ENCODE measurements around the gene ARNT2.
A peak's percentile ranks its signal among the peaks of the same experiment; 100 is the strongest.

The ARNT2 gene

DNA sequence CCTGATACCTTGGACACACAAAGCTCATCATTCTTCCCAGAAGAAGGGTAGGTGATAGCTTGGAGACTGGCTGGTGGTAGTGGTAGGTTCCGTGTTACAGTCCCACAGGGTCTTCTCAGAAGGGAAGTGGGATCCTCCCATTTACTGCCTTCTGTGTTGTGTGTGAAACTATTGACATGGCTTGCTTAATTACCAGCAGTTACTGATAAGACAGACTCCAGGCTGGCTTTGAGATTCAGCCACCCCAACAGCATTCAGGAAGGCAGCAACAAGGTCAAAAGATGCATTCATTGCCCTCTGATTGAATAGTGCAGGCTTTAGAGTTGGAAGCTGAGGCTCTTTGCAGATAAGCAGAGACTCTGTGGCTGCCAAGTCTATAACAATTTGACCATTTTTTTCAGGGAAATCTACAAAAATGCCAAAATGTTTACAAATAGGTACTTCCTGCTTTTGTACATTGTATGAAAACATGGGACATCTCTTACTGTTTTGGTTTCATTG lies 7.7 kb downstream of the ARNT2 start:
- peak; percentile 56 for DNase-seq (ENCODE audit: low spot score)

DNA sequence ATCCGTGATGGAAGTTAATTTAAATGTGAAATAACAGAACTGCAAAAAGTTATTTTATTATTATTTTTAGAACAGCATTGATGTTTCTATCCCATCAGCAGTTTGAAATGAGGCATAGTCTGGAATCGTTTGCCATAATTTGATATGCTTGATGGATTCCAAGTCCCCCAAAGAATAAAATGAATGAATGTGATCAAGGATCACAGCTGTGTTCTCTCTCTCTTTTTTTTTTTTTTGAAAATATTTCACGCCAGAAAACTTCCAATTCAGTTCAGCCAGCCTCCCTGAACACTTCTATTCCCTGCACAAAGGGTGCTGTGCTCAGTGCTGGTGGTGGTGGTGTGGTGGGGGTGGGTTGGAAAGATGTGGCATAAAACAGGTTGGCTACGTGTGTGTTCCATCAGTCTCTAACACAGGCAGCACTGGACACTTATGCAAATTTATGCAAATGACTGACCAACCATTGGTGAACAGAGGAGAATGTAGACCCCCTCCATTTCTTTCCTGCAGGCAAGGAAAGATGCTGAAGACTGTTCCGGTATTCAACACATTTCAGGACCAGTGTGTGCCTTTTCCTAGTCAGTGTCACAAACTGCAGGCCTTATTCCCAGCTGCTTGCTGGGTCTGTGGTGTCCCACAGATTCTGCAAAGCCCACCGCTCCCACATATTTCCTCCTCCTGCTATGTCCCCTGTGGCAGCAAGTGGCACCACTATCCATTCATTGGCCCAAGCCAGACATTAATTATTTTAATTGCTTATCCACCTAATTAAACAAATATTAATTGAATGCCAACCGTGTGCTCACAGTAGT lies 10.6 kb downstream of the ARNT2 start:
- DNase-seq (ENCODE audit: low spot score), result no peak

DNA sequence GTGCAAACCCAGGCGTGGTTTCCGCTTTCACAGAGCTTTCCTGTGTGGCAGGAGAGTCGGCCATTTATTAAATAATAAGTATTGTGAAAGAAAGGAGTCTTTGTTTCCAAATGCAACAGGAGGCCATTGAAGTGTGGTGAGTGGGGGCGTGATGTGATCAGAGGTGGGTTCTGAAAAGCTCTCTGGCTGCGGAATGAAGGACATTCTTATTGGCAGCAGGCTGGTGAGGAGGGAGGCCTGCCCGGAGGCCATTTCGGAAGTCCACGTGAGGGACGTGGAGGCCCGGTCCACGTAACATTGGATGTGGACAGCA lies 11.1 kb downstream of the ARNT2 start:
- peak; percentile 63 for DNase-seq (ENCODE audit: low spot score)

DNA sequence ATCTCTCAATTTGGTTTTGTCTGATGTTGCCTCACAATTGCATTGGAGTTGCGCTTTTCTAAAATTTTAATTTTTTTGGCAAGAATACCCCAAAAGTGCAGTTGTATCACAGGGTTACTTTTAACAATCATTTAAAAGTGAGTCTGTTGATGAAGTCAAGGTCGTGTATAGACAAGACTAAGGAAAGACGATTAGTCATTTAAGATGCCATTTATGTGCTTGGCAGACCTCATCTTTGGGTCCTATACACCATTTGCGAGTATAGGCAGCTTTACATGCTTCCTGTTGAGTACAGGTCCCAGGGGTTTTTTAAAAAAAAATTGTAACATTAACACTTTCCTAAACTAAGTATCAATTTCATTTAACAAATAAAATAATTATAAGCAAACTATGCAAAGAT lies 12.5 kb downstream of the ARNT2 start:
- no peak for DNase-seq (ENCODE audit: low spot score)

DNA sequence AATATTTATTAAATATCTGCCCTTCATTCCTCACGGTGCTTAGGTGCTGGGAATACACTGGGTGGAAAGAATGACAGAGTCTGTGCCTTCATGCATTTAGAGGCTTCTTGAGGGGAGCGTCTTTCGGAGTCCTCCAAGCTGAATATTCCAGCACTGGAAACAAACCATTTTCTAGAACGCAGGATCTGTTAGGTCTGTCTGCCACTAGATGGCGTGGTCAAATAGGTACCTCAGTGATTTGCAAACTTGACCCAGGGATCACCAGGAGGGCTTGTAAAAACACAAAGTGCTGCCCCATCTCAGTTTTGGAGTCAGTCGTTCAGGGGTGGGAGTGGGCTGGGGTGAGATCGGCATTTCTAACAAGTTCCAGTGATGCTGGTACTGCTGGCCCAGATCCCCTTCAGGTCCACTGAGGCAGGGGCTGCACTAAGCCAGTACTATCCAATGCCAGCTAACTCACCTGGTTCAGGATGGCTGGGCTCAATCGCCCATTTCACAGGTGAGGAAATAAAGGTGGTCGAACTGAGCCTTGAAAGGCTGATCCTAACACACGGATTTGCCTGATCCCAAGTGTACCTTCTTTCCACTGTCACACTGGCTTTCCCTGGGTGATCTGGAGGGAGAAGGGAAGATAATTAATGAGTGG lies 14.8 kb downstream of the ARNT2 start:
- peak; percentile 46 for DNase-seq (ENCODE audit: low spot score)

DNA sequence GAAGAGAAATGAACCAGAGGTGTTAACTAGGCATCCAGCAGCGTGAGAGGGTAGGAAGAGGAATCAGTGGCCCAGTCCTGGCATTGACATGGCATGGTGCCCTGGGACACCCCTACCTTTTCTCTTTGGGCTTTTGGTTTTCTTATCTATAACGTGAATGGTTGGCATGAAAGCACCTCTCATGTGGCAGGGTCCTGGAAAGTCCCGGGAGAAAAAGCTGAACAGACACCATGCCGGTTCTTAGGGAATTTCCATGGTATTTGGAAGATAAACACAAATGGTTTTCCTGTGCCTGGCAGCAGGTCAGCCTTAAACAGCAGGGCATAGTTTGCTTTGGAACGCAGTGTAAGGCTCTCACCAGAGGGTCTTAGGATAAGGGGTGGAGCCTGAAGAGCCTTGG lies 15.4 kb downstream of the ARNT2 start:
- DNase-seq (ENCODE audit: low spot score), result no peak

DNA sequence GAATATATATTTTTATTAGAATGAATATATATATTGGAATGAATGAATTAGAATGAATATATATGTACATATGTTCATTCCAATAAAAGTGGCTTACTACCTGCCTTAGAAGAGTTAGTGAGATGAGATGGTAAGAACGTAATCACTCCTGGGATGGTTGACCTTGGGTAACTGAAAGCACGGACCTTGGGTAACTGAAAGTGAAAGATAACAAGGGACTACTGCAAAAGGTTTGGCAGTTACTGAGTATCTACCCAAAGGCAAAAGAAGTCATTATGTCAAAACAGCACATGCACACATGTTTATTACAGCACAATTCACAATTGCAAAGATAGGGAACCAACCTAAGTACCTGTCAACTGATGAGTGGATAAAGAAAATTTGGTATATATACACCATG lies 16.5 kb downstream of the ARNT2 start:
- DNase-seq (ENCODE audit: low spot score), result no peak

DNA sequence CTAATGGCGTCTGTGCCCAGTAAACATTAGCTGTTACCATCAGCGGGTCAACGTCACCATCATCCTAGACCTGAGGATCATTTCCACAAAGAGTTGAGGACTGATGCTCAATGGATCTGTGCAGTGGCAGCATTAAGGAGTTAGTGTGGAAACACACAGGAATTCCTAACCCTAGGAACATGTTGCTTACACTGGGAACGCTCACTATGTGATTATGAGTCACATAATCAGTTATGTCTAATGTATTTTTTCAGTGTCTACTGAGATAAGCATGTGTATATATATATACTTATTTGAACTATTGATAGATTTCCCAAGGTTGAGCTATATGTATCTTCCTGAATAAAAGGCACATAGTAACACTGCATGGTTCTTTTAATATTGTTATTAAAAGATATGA lies 19.0 kb downstream of the ARNT2 start:
- no peak for DNase-seq (ENCODE audit: low spot score)

DNA sequence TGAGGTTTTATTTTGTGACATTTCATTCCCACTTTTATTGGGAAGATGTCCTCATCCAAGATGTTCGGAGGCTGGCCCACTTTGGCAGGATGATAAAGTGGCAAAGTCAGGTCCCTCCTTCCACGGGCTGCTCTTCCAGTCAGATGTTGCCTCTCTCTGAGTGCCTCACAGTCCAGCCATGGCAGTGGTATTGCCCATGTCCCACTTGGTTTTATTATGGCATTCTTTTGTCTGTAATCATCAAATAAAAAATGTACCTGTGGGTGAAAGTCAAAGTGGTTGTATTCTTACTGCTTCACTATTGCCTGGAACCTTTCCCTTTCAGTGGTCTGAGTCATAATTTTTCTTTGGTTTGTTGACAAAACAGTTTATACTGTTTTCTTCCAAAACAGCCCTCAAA lies 20.2 kb downstream of the ARNT2 start:
- no peak for DNase-seq (ENCODE audit: low spot score)

DNA sequence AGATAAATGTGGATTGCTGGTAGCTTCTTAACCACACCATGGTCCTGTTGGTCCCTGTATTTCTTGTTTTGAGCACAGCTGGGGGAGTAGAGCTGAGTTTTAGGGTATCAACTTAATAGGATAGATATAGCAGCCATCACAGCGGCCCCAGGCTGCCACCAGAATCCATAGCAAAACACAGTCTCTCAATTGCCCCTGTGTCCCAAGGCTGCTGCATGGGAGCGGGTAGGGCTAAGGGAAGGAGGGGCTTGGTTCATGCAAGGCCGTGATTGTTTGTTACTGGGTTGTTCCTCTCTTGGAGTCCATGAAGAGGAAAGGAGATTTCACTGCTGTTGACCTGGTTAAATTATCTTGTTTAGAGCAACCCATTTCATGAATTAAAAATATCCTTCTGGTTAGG lies 22.1 kb downstream of the ARNT2 start:
- DNase-seq (ENCODE audit: low spot score), result peak; percentile 91

DNA sequence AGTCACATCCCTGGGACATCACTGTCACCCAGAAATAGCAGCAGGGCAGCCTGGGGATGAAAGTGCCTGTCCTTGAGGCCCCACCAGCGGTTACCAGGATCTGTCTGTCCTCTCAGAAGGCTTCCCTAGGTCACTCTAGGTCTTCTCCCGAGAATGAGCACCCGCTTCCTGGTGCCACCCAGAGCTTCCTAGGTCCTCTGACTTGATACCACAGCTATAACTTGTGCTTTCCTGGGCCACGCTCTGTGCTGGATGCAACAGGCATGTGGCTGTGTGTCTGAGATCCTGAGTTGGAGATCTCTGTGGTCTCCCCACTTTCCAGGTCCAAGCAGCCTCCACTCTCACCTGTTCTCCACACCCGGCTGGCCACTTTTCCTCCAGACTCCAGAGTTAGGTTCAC lies 25.8 kb downstream of the ARNT2 start:
- no peak for DNase-seq (ENCODE audit: low spot score)

DNA sequence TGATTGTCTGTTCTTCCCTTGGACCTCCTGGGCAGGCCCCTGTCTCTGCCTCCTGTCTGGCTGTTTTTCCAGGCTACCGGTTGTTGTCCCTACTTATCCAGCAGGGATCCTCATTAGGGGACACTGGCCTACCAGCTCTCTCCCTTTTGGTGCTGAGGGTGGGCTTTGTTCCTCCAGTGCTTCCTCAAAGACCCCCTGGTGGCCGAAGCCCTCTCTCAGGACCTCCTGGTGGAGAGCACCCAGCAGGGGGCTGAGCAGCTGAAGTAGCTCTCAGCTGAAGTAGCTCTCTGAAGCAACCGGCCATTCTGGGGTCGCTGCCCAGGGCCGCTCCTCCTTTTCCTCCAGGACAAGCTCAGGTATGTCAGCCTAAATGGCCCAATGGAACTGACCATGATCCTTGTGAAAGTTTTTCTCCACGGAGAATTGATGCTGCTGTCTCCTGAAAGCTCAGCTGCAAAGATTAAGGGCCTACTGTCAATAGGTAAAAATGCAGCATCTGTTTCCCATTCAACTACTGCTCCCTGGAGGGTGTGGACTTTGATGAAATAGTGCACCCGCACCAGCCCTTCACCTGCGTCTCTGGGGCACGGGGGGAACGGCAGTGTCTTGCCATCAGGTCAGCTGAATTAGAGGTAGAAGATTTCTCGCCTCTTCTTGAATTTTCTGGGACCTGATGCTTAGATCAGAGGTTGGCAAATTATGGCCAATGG lies 27.6 kb downstream of the ARNT2 start:
- no peak for DNase-seq (ENCODE audit: low spot score)

DNA sequence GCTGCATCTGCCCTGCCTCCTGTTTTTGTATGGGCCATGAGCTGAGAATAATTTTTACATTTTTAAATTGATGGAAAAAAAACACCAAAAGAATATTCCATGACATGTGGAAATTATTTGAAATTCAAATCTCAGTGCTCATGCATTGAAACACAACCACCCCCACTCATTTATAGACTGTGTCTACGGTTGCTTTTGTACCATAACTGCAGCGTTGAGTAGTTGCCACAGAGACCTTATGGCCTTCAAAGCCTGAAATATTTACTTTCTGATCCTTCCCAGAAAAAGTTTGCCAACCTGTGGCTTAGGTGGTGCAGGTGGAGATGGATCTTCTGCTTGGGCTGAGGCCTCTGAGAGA lies 28.1 kb downstream of the ARNT2 start:
- no peak for DNase-seq (ENCODE audit: low spot score)

DNA sequence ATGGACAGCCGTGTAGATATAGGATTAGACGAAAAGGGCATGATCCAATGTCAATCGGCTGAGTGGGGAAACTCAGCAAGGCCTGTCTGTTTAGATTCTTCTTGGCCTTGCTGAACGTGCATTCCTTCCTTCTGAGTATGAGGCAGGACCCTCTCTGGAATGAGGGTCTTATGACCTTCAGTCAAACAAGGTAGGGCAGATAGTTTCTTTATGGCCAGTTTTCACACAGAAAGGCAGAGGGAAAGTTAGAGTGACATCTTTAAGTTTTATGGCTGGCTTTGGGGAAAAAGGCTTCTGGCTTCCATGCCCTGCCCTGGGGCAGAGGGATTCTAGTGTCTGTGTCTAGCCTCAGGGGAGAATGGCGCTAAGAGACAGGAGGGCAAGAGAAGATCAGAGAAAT lies 29.7 kb downstream of the ARNT2 start:
- no peak for DNase-seq (ENCODE audit: low spot score)

DNA sequence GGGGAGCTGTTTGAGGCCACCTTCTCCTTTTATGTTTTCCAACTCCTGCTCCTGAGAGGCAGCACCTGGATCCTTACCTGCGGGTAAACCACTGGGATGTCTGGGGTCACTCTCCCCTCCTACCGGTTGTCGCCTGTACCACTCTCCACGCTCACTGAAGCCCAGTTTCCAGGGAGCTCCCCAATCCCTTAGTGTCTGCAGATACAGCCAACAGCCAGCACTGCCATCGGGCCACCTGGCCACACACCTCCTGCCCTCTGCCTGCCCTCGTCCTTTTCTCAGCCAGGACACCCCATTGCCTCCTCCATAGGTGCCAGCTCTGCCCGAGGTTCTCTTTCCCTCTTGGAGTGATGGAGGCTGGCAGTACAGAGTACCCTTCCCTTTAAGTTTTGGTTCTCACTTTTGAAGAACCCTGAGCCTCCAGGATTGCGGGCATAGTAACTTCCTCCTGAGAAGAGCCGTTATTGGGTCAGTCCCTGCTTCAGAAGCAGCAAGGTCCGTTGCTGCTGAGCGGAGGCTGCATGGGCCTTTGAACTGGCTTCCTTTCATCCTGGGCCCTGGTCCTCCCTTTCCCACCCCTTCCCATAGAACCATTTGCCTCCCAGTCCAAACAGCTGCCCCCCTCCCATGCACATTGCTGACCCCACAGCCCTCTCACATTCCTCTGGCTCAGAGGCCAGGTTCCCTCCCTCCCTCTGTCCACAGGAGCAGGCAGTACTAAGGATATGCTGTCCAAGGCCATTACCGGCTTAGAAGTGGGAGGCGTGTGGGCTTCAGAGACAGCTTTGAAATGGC lies 30.9 kb downstream of the ARNT2 start:
- no peak for DNase-seq (ENCODE audit: low spot score)

DNA sequence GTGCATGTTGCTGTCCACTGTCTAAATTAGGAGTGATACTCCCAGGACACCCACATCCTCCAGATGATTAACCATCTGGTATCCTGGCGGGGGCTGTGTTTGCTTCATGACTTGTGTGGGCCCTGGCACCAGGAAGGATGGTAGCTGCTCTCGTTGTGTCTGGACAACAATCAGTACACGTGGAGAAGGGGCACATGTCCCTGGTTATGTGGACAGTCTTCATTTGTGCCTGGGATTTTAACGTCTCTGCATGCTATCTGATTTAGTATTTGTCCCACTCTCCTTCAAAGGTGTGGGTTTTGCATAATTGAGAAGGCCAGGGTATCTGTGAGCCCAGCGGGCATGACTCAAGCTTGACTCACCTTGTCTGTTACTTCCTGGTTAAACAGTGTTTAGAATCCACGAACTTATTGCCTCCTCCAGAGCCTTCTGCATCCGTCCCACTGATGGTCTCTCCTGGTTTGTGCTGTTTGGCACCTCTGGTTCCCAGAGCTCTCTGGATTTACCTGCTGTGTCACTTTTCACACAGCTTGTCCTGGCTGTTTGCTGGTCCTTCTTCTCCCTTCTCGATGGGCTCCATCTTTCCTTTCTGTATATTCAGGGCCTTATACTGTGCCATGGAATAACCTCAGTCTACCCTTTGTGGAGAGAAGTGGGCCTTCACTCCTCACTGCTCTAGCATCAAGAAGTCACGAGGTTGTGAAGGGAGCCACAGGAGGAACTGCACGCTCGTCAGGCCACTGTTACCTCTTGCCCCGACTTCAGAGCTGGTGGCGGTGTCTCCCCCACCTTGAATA lies 32.5 kb downstream of the ARNT2 start:
- no peak for DNase-seq (ENCODE audit: low spot score)

DNA sequence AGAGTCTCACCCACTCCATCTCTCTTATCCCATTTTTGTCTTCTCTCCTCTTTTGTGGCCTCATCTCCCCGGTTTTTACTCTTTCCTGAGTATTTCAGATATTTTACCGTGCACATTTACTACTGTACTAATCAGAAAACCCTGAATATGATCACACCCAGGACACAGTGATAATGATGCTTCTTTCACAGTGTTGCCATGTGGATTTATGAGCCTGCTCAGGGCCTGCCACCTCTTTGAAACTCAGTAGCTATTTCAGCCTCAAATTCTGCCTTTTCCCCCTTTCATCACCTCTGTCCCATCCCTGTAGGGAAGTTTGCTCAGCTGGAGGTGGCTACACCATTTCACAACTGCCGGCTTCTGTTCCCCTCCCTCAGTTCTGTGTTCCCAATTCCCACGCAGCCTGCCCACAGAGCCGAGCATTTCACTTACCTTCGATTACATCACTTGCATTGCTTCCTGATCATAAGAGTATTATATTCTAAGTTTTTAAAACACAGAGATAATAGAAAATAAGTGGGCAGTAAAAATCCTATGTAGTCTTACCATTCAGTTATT lies 33.2 kb downstream of the ARNT2 start:
- no peak for DNase-seq (ENCODE audit: low spot score)

DNA sequence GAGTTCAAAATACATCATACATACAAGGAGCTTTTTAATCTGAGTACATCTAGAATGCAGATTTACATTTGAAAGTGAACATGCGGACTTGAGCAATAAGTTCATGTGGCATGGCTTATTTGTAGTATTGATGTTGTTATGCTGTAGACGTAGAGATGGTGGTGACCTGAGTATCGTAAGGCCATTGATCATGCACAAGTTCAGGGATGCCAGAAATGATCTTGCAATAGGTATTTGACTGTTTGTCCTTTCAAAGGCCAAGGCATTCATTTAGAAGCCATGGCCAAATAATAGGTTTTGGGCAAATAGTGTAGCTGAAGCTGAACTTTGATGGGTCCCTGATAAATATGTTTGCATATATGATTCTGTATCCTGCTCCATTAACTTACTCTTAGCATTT lies 35.0 kb downstream of the ARNT2 start:
- DNase-seq (ENCODE audit: low spot score), result no peak

DNA sequence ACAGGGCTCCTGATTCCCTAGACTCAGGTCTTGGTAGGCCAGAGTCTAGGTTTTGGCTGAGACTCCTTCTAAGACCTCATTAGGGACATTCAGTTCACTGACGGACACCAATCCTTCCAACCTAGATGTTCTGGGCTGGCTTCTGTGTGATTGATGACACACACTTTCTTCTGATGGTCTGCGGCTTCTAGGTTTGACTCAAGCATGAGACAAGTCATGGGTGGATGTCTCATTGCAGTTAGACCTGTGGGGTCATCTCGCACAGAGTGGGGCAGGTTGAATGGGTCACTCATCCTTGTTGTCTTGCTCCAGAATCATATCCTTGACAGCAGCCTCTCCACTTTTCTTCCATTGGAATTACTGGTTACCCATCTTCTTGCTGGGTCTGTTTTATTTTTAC lies 35.8 kb downstream of the ARNT2 start:
- no peak for DNase-seq (ENCODE audit: low spot score)

DNA sequence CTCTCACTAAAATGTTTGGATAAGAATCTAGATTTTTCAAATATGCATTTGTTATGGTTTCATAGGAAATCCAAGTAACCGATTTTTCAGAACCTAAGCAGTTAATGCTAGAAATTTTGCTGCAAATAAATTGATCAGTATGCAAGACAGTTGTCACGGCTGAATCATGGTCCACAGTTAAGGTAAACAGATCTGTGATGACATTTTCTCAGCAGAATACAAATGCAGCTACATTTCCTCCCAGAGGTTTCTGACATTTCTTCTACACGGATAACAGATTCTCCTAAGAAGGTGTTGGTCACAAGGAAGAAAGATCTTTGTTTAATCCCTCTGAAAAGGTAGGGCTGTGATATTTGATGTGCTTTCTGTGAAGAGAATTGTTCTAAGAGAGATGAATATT lies 36.9 kb downstream of the ARNT2 start:
- DNase-seq (ENCODE audit: low spot score), result no peak

DNA sequence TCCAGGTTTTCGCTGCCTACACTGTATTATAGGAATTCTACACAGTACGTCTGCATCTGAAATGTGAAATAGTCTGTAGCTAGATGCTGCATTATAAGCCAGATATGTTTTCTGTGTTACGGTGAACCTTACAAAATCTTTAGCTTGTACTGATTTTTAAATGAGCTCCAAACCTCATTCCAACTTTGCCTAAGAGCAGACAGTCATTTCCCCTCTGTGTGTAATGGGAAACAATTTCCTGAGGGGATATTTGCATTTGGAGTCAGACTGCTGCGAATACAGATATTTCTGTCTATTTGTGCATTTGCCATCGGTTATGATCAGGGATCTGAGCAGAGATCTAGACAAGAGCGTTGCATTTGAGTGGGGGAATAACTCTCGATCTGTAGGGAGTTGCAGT lies 37.5 kb downstream of the ARNT2 start:
- DNase-seq (ENCODE audit: low spot score), result no peak

Measured in globus pallidus (tissue), 1 donor.